HS-27A (cell line): ENCODE results near the gene LKAAEAR1.

Experiments used
- DNase-seq: peaks from one replicate; pipeline ENCODE4 v3.0.0-alpha.2; 2012; ENCODE audit warnings: low read depth, missing footprints

LKAAEAR1 gene

GRCh38 chr20:64037199-64037497 is 47.0 kb downstream of the LKAAEAR1 start:
- DNase-seq = no peak

GRCh38 chr20:64036346-64037198 is 47.6 kb downstream of the LKAAEAR1 start:
- DNase-seq = no peak

GRCh38 chr20:64035933-64036345 is 48.3 kb downstream of the LKAAEAR1 start, which contains the start of gene C20orf204:
TSS of gene C20orf204 (plus strand) at chr20:64036182. CDS start at chr20:64036324, 142 bp downstream.
- no peak for DNase-seq

GRCh38 chr20:64035066-64035932 is 48.9 kb downstream of the LKAAEAR1 start:
- no peak for DNase-seq

GRCh38 chr20:64033981-64034493 is 50.2 kb downstream of the LKAAEAR1 start:
- no peak for DNase-seq
